ENCODE measurements around the gene IRAK3. TPM values are rescaled to one million over a fixed set of nuclear protein-coding genes. Genes with fewer than 3 reads are reported as not detected.
"Not testable (repeated sequence)": the region's sequence is repeated elsewhere in the genome, so short reads cannot be mapped to it uniquely, and the experiment has no call there.

The IRAK3 gene
- total RNA-seq, 1 experiment from 2014 or later: not detected

DNA sequence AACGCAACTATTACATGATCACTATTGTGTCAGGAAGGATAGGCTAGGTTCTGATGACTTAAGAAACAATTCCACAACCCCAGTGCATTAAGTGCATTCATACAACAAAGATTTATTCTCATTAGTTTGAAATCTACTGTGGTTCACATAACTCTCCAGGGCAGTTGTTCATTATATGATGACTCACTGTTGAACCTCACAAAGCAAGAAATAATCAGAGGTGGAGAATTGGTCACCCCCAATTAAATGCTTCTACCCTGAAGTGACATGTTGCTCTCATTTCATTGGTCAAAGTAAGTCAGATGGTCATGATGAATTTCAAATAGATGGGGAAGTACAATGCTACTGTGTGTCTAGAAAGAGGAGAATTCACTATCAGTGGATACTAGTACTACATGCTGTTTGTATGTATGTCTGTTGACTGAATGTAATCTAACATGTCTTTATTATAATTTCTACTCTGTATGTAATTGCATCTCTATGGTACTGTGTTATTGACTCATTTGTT lies 107.2 kb downstream of the IRAK3 start:
- Histone ChIP-seq H3K4me3 (ENCODE audit: low read length) (no peak overlapping the region), H3K27ac (ENCODE audit: low read length) (no peak overlapping the region), H3K27me3 (ENCODE audit: low read length) (no peaks in the 10 kb centered on the region), H3K9ac (ENCODE audit: low read length) (no peak overlapping the region), H3K9me2 (replicated peaks; ENCODE audit: insufficient read depth, low read length) (no peaks in the 10 kb centered on the region), H4K20me1 (ENCODE audit: insufficient read depth, low read depth, low read length) (no peaks in the 10 kb centered on the region), H3K4me2 (ENCODE audit: low read depth, low read length, poor library complexity, severe bottlenecking) (no peak overlapping the region), H3K9me3 (ENCODE audit: low read length) (no peaks in the 10 kb centered on the region), H2AFZ (ENCODE audit: low read length) (no peak overlapping the region), H3K4me1 (ENCODE audit: low read length) (no peaks in the 10 kb centered on the region), H3K36me3 (ENCODE audit: insufficient read depth, low read length) (no peaks in the 10 kb centered on the region), H3K79me2 (ENCODE audit: low read length) (no peaks in the 10 kb centered on the region)
- no peak for DNase-seq

DNA sequence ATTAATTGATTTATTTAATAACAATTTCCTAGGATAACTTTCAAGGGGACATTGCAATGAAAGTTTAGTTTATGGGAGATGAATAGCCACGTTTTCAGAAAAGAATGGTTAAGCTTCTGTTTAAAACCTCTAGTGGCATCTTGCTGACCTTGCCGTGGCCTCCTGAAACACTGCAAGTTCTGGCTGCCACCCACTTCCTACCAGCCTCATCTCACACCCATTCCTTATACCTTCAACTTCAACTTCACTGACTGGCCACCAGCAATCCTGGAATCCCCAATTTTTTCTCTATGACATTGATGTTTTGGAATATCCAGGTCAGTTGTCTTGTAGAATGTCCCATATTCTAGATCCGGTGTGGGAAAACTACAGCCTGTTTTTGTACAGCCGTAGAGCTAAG lies 108.1 kb downstream of the IRAK3 start:
- DNase-seq: no peak
- H3K9me3 ChIP-seq (ENCODE audit: low read length): no peaks in the 10 kb centered on the region
- no peak overlapping the region for H3K4me3 ChIP-seq (ENCODE audit: low read length)
- H3K27me3 ChIP-seq (ENCODE audit: low read length): no peaks in the 10 kb centered on the region
- H3K79me2 ChIP-seq (ENCODE audit: low read length): no peaks in the 10 kb centered on the region
- H3K9ac ChIP-seq (ENCODE audit: low read length): no peak overlapping the region
- no peaks in the 10 kb centered on the region for H3K36me3 ChIP-seq (ENCODE audit: insufficient read depth, low read length)
- H3K4me2 ChIP-seq (ENCODE audit: low read depth, low read length, poor library complexity, severe bottlenecking): no peak overlapping the region
- no peak overlapping the region for H3K27ac ChIP-seq (ENCODE audit: low read length)
- H4K20me1 ChIP-seq (ENCODE audit: insufficient read depth, low read depth, low read length): no peaks in the 10 kb centered on the region
- H2AFZ ChIP-seq (ENCODE audit: low read length): no peak overlapping the region
- H3K9me2 ChIP-seq (replicated peaks; ENCODE audit: insufficient read depth, low read length): no peaks in the 10 kb centered on the region
- peaks cover 8% of the 10 kb centered on the region for H3K4me1 ChIP-seq (ENCODE audit: low read length)

DNA sequence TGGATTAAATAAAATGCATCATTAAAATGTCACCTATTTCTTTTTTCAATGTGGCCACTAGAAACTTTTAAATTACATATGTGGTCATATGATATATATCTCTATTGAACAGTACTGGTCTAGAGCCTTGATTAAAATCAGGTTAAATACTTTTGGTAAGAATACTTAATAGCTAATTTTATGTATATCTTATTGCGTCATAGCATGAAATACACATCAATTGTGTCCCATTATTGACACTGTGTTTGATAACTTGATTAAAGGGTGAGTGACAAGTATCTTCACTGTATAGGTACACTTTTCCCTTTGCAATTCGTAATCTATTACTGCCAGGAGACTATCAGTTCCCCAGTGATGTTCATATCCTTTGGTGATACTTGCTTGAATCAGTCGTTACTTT lies 108.9 kb downstream of the IRAK3 start:
- Histone ChIP-seq H3K27me3 (ENCODE audit: low read length) (no peaks in the 10 kb centered on the region), H3K36me3 (ENCODE audit: insufficient read depth, low read length) (no peaks in the 10 kb centered on the region)
- DNase-seq: no peak

DNA sequence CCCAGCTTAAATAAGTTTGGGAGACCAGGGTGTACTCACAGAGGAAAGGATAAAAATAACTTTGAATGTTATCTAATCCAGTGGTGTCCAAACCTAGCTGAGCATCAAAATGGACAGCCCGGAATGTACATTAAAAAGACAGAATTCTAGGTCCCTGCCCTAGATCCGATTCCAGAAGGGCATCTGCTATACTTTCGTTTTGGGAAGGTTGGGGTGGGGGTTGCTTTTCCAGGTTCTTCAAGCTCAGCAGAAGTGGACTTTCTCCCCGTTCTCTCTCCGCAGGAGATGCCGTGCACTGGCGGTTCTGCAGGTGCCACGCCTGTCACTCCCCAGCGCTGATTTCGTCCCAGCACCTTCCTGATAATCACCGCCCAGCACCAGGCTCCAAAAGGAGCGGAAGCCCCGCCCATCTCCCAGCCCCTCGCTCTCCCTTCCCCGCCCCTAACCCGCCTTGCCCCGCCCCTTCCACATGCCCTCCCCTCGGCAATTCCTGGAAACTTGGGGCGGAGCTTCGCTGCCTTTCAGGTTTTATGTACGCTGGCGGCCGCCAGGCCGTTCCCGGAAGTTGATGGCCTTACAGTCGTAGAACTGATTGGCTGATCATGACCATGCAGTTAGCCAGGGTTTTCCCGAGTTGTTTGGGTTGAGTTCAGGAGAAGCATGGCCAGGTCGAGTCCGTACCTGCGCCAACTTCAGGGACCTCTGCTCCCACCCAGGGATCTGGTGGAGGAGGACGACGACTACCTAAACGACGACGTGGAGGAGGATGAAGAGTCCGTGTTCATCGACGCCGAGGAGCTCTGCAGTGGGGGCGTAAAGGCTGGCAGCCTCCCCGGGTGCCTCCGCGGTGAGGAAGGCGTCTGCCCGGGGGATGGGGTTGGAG lies 113.2 kb downstream of the IRAK3 start, which contains the start of gene HELB:
HELB (plus strand) TSS at position 550 of the 883 bp plus-strand sequence; CDS start at position 661, 111 bp downstream.
- peak within 1 kb of the TSS; percentile 83 for H3K4me2 ChIP-seq (ENCODE audit: low read depth, low read length, poor library complexity, severe bottlenecking)
- H3K36me3 ChIP-seq (ENCODE audit: insufficient read depth, low read length): no peaks in the 10 kb centered on the region
- H3K9ac ChIP-seq (ENCODE audit: low read length): peak within 1 kb of the TSS; percentile 74
- no peak within 1 kb of the TSS for H3K27ac ChIP-seq (ENCODE audit: low read length)
- no peaks in the 10 kb centered on the region for H3K27me3 ChIP-seq (ENCODE audit: low read length)
- H3K79me2 ChIP-seq (ENCODE audit: low read length): peaks cover 11% of the 10 kb centered on the region
- H2AFZ ChIP-seq (ENCODE audit: low read length): peak within 1 kb of the TSS; percentile 82
- H4K20me1 ChIP-seq (ENCODE audit: insufficient read depth, low read depth, low read length): no peaks in the 10 kb centered on the region
- no peaks in the 10 kb centered on the region for H3K9me2 ChIP-seq (replicated peaks; ENCODE audit: insufficient read depth, low read length)
- DNase-seq: peak; percentile 97
- H3K4me1 ChIP-seq (ENCODE audit: low read length): peaks cover 23% of the 10 kb centered on the region
- peak within 1 kb of the TSS; percentile 74 for H3K4me3 ChIP-seq (ENCODE audit: low read length)
- no peaks in the 10 kb centered on the region for H3K9me3 ChIP-seq (ENCODE audit: low read length)

More for the DNA sequence above, 108.9 kb downstream of the IRAK3 start:
- no peak overlapping the region for H3K9ac ChIP-seq (ENCODE audit: low read length)
- no peak overlapping the region for H3K4me2 ChIP-seq (ENCODE audit: low read depth, low read length, poor library complexity, severe bottlenecking)
- no peaks in the 10 kb centered on the region for H3K9me3 ChIP-seq (ENCODE audit: low read length)
- H3K4me1 ChIP-seq (ENCODE audit: low read length): peaks cover 11% of the 10 kb centered on the region
- H3K4me3 ChIP-seq (ENCODE audit: low read length): no peak overlapping the region
- H3K9me2 ChIP-seq (replicated peaks; ENCODE audit: insufficient read depth, low read length): no peaks in the 10 kb centered on the region
- H4K20me1 ChIP-seq (ENCODE audit: insufficient read depth, low read depth, low read length): no peaks in the 10 kb centered on the region
- no peak overlapping the region for H3K27ac ChIP-seq (ENCODE audit: low read length)
- no peak overlapping the region for H2AFZ ChIP-seq (ENCODE audit: low read length)
- H3K79me2 ChIP-seq (ENCODE audit: low read length): no peaks in the 10 kb centered on the region

DNA sequence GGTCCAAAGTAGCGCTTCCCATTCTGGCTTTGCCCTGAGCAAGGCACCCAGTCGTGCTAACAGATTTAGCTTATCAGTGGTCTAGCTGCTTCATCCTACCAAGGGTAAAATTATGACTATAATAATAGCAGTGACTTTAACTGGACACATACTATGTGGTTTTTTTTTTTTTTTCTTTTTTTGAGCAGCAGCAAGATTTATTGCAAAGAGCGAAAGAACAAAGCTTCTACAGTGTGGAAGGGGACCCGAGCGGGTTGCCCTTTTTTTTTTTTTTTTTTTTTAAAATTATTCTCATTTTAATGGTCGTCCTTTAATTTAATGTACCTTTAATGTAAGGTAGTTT lies 113.8 kb downstream of the IRAK3 start:
- peak overlapping the region; percentile 83 for H3K4me2 ChIP-seq (ENCODE audit: low read depth, low read length, poor library complexity, severe bottlenecking)
- H3K9ac ChIP-seq (ENCODE audit: low read length): peak overlapping the region; percentile 74
- DNase-seq: no peak
- H3K27ac ChIP-seq (ENCODE audit: low read length): no peak overlapping the region
- H3K79me2 ChIP-seq (ENCODE audit: low read length): peaks cover 11% of the 10 kb centered on the region
- peak overlapping the region; percentile 74 for H3K4me3 ChIP-seq (ENCODE audit: low read length)
- no peaks in the 10 kb centered on the region for H3K9me2 ChIP-seq (replicated peaks; ENCODE audit: insufficient read depth, low read length)
- no peaks in the 10 kb centered on the region for H3K9me3 ChIP-seq (ENCODE audit: low read length)
- no peaks in the 10 kb centered on the region for H3K27me3 ChIP-seq (ENCODE audit: low read length)
- H2AFZ ChIP-seq (ENCODE audit: low read length): peak overlapping the region; percentile 82
- H3K36me3 ChIP-seq (ENCODE audit: insufficient read depth, low read length): no peaks in the 10 kb centered on the region
- H4K20me1 ChIP-seq (ENCODE audit: insufficient read depth, low read depth, low read length): no peaks in the 10 kb centered on the region
- peaks cover 23% of the 10 kb centered on the region for H3K4me1 ChIP-seq (ENCODE audit: low read length)

DNA sequence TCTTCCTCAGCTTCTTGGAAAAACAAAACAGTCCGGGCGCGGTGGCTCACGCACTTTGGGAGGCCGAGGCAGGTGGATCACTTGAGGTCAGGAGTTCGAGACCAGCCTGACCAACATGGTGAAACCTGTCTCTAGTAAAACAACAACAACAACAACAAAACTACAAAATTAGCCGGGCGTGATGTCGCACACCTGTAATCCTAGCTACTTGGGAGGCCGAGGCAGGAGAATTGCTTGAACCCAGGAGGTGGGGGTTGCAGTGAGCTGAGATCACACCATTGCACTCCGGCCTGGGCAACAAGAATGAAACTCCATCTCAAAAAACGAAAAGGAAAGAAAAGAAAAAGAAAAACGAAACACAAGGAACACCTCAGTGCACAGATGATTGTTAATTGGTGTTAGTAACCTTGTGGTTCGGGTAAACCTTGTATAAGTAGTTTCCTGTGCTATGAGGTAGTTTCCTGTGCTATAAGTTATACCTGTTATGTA lies 114.3 kb downstream of the IRAK3 start:
- H2AFZ ChIP-seq (ENCODE audit: low read length): not testable (repeated sequence)
- peak overlapping the region; percentile 83 for H3K4me2 ChIP-seq (ENCODE audit: low read depth, low read length, poor library complexity, severe bottlenecking)

More for the DNA sequence above, 114.3 kb downstream of the IRAK3 start:
- H3K4me1 ChIP-seq (ENCODE audit: low read length): peaks cover 23% of the 10 kb centered on the region
- H3K4me3 ChIP-seq (ENCODE audit: low read length): peak overlapping the region; percentile 74
- peaks cover 11% of the 10 kb centered on the region for H3K79me2 ChIP-seq (ENCODE audit: low read length)
- not testable (repeated sequence) for H3K36me3 ChIP-seq (ENCODE audit: insufficient read depth, low read length); H3K9me2 ChIP-seq (replicated peaks; ENCODE audit: insufficient read depth, low read length); H3K9me3 ChIP-seq (ENCODE audit: low read length); H3K27ac ChIP-seq (ENCODE audit: low read length); DNase-seq; H4K20me1 ChIP-seq (ENCODE audit: insufficient read depth, low read depth, low read length); H3K27me3 ChIP-seq (ENCODE audit: low read length); H3K9ac ChIP-seq (ENCODE audit: low read length)

Other genes with a start within 250 kb of the IRAK3 start
- 5.6 and 15.3 TPM in 2 replicates for gene LLPH, start 58.5 kb upstream of the IRAK3 start, total RNA-seq (2014; rRNA removed; shearing (Covaris generic); ENCODE audit: low replicate concordance)
- gene TMBIM4, start 19.2 kb upstream of the IRAK3 start, total RNA-seq (2014; rRNA removed; shearing (Covaris generic); ENCODE audit: low replicate concordance): 36.1 and 151 TPM in 2 replicates
- 4.4 and 7.7 TPM in 2 replicates for gene HELB, start 113.3 kb downstream of the IRAK3 start, total RNA-seq (2014; rRNA removed; shearing (Covaris generic); ENCODE audit: low replicate concordance)

Data from Karpas-422 (cell line).